WI38 (cell line): ENCODE measurements around the gene ARHGAP45.

Source experiments
- H3K4me3 ChIP-seq: 2 replicates; pipeline ENCODE4 v1.5.1; 2011; ENCODE audit warnings: low read depth, mild to moderate bottlenecking, control low read depth, low read length
- TF ChIP-seq, protein P1 (sequence below): IDR thresholded peaks from 2 replicates; pipeline ENCODE4 v1.5.1; 2012; ENCODE audit warnings: low read depth, mild to moderate bottlenecking, control low read depth, low read length

Gene ARHGAP45

DNA sequence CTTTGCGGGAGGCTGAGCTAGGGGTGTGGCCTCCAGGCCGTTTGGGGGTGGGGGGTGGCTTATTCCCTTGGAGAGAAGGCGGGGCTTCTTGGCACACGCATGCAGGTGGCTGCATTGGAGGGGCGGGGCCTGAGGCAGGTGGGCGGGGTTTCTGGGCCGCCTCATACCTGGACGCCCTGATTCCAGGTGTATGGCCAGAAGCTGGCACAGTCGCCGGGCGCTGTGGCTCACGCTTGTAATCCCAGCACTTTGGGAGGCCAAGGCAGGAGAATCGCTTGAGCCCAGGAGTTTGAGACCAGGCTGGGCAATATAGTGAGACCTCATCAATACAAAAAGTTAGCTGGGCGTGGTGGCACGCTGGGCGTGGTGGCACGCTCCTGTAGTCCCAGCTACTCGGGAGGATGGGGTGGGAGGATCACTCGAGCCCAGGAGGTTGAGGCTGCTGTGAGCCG is 19.2 kb upstream of the ARHGAP45 start:
- TF ChIP-seq, protein P1, sequence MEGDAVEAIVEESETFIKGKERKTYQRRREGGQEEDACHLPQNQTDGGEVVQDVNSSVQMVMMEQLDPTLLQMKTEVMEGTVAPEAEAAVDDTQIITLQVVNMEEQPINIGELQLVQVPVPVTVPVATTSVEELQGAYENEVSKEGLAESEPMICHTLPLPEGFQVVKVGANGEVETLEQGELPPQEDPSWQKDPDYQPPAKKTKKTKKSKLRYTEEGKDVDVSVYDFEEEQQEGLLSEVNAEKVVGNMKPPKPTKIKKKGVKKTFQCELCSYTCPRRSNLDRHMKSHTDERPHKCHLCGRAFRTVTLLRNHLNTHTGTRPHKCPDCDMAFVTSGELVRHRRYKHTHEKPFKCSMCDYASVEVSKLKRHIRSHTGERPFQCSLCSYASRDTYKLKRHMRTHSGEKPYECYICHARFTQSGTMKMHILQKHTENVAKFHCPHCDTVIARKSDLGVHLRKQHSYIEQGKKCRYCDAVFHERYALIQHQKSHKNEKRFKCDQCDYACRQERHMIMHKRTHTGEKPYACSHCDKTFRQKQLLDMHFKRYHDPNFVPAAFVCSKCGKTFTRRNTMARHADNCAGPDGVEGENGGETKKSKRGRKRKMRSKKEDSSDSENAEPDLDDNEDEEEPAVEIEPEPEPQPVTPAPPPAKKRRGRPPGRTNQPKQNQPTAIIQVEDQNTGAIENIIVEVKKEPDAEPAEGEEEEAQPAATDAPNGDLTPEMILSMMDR = no peak

DNA sequence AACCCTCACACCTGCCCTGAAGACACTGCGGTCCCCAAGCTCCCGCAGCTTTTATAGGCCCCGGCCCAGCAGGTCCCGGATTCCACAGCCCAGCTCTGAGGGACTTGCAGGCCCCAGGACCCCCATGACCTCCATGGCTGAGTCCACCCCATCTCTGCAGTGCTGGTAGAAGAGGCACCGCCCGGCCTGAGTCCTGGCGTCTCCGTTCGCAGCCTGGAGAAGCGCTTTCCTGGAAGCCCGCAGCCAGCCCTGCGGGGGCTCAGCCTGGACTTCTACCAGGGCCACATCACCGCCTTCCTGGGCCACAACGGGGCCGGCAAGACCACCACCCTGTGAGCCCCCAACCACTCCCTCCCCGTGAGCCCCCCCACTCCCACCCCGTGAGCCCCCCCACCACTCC is 17.9 kb upstream of the ARHGAP45 start:
- H3K4me3 ChIP-seq = no peak overlapping the region
- TF ChIP-seq, protein P1 = no peak

More for the DNA sequence above, 19.2 kb upstream of the ARHGAP45 start:
- H3K4me3 ChIP-seq = no peak overlapping the region

DNA sequence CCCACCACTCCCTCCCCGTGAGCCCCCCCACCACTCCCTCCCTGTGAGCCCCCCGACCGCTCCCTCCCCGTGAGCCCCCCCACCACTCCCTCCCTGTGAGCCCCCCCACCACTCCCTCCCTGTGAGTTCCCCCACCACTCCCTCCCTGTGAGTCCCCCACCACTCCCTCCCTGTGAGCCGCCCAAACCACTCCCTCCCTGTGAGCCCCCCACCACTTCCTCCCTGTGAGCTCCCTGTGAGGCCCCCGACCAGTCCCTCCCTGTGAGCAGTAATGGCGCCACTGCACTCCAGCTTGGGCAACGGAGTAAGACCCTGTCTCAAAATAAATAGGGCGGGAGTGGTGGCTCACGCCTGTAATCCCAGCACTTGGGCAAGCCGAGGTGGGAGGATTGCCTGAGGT is 17.2 kb upstream of the ARHGAP45 start:
- TF ChIP-seq, protein P1 = no peak
- H3K4me3 ChIP-seq = no peak overlapping the region

DNA sequence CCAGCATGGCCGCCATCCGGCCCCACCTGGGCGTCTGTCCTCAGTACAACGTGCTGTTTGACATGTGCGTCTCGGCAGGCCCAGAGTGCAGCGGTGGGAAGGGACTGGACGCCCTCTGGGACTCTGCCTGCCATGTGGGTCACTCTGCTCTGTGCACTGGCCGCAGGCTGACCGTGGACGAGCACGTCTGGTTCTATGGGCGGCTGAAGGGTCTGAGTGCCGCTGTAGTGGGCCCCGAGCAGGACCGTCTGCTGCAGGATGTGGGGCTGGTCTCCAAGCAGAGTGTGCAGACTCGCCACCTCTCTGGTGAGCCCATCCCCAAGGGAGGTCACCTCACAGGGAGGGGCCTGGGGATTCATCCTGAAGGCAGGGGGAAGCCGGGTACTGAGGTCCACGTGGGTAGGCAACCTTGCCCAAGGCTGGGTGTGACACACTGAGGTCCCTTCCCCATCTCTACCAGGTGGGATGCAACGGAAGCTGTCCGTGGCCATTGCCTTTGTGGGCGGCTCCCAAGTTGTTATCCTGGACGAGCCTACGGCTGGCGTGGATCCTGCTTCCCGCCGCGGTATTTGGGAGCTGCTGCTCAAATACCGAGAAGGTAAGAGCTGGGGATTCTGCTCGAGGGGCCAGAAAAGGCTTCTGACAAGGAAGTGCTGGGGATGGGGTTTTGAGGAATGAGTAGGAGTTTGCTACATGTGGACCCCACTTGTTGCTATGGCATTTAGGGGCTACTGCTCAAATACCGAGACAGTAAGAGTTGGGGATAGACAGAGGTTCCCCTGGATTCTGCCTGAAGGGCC is 15.8 kb upstream of the ARHGAP45 start:
- TF ChIP-seq, protein P1 = no peak
- H3K4me3 ChIP-seq = no peak overlapping the region

DNA sequence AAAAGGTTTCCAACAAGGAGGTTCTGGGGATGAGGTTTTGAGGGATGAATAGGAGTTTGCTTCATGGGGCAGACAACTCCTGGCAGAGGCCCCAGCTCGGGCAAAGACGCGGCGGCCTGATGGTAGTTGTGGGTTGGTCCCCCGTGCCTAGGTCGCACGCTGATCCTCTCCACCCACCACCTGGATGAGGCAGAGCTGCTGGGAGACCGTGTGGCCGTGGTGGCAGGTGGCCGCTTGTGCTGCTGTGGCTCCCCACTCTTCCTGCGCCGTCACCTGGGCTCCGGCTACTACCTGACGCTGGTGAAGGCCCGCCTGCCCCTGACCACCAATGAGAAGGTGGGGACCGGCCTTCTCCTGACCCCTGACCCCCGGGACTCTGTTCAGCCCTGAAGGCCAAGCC is 15.2 kb upstream of the ARHGAP45 start:
- TF ChIP-seq, protein P1 = no peak
- H3K4me3 ChIP-seq = no peak overlapping the region

DNA sequence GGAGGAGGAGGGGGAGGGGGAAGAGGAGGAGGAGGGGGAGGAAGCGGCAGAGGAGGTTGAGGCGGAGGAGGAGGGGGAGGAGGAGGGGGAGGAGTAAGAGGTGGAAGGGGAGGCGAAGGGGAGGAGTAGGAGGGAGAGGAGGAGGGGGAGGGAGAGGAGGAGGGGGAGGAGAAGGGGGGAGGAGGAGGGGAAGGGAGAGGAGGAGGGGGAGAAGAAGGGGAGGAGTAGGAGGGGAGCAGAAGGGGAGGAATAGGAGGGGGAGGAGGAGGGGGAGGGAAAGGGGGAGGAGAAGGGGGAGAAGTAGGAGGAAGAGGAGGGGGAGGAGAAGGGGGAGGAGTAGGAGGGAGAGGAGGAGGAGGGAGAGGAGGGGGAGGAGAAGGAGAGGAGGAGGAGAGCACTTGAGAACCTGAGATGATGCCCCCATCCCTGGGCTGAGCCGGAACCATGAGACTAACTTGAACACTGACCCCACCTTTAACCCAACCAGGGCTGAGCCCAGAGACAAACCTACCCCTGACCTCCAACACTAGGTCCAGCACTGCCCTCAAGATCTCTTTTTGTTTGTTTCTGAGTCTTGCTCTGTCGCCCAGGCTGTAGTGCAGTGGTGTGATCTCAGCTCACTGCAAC is 14.5 kb upstream of the ARHGAP45 start:
- no peak overlapping the region for H3K4me3 ChIP-seq
- TF ChIP-seq, protein P1 = no peak
